ENCODE measurements around the gene CDH13. TPM values are rescaled to one million over a fixed set of nuclear protein-coding genes. Genes with fewer than 3 reads are reported as not detected.

The CDH13 gene
- total and polyA plus RNA-seq, 2 of the 8 experiments (the other 6 are each of a cell fraction or from before 2014, with no cell fraction given) = 2.3 to 2.4 TPM

GRCh38 chr16:82628088-82628423 lies 1.3 kb downstream of the CDH13 start:
- CTCF ChIA-PET (ENCODE audit: partially characterized antibody) = interaction anchor here (0.9 to 3.1 kb wide), 8 partner anchors 12 to 587 kb away, joined by 3 to 21 read pairs (median 4); no protein-coding TSS in a partner anchor
- Histone ChIP-seq H3K4me2 (ENCODE audit: insufficient read depth in 1 of 2, low read depth in 2 of 2, low read length in 2 of 2) (peak overlapping the region; percentile 83 to 97), H3K9me3 (ENCODE audit: insufficient read depth in 2 of 2, low read depth in 1 of 2, low read length in 1 of 2) (0 out of 4 replicates have a peak, but pooled peaks cover 0 to 2% of the 10 kb centered on the region in 2 experiments), H3K27ac (ENCODE audit: low read depth, low read length) (no peak overlapping the region), H3K14ac (ENCODE audit: insufficient read length) (no peak overlapping the region), H3K23ac (ENCODE audit: insufficient read length) (no peak overlapping the region), H3K9ac (replicated peaks in 1 of 4; ENCODE audit: extremely low read depth in 1 of 4, low read depth in 3 of 4, low read length in 3 of 4) (no peak overlapping the region; a peak in 1 of 7 replicates), H2AK5ac (ENCODE audit: low read depth, low read length) (no peak overlapping the region), H2BK15ac (ENCODE audit: low read length) (peak overlapping the region; percentile 23; the same call in 1 of the 2 replicates), H3K79me2 (ENCODE audit: control insufficient read depth in 1 of 2, insufficient read depth in 2 of 2, low read length in 2 of 2) (no peaks in the 10 kb centered on the region), H3K4me1 (replicated peaks in 1 of 4; ENCODE audit: control insufficient read depth in 3 of 4, insufficient read depth in 4 of 4, low read length in 3 of 4) (peaks cover 2 to 11% (median 7%) of the 10 kb centered on the region in 4 experiments), H4K5ac (ENCODE audit: insufficient read length, low read depth, low read length) (no peak overlapping the region), H2AFZ (ENCODE audit: low read length) (peak overlapping the region; percentile 58; the same call in 1 of the 2 replicates), H2BK20ac (ENCODE audit: low read length) (no peak overlapping the region; the same call in 1 of the 2 replicates), H3K27me3 (replicated peaks in 1 of 4; ENCODE audit: control insufficient read depth in 3 of 4, extremely low read depth in 1 of 4, insufficient read depth in 3 of 4, low read length in 3 of 4) (peaks cover 16 to 46% (median 40%) of the 10 kb centered on the region in 4 experiments), H3K36me3 (ENCODE audit: control insufficient read depth in 2 of 4, insufficient read depth in 4 of 4, low read length in 3 of 4) (no peaks in the 10 kb centered on the region), H3K18ac (ENCODE audit: extremely low read depth, low read length) (peak overlapping the region; percentile 73), H2BK12ac (ENCODE audit: low read depth, low read length) (0 out of 2 replicates have a peak overlapping the region, but pooled peaks have one; percentile 45), H3K56ac (replicated peaks; ENCODE audit: insufficient read length, low read depth, low read length) (no peak overlapping the region), H4K91ac (replicated peaks; ENCODE audit: insufficient read length, low read length) (peak overlapping the region; percentile 15), H2BK5ac (ENCODE audit: low read depth, low read length) (peak overlapping the region; percentile 63; the same call in 1 of the 2 replicates), H3K23me2 (ENCODE audit: low read depth, low read length) (peaks cover 11% of the 10 kb centered on the region; the same call in 1 of the 2 replicates), H3K4ac (replicated peaks; ENCODE audit: insufficient read length, low read depth, low read length) (peak overlapping the region; percentile 59), H4K8ac (ENCODE audit: extremely low read depth, insufficient read depth, low read length) (no peak overlapping the region), H2BK120ac (replicated peaks; ENCODE audit: low read depth, low read length) (no peak overlapping the region), H3K4me3 (ENCODE audit: extremely low read depth in 1 of 4, insufficient read depth in 2 of 4, low read depth in 3 of 4, low read length in 4 of 4) (peak overlapping the region; percentile 55 to 74 (median 62)), H3K79me1 (ENCODE audit: low read depth, low read length) (no peaks in the 10 kb centered on the region), H4K20me1 (replicated peaks in 1 of 2; ENCODE audit: control insufficient read depth in 1 of 2, insufficient read depth in 2 of 2, low read length in 2 of 2) (no peaks in the 10 kb centered on the region)
- FAIRE-seq (no peak), DNase-seq (ENCODE audit: low read depth in 1 of 2, low spot score in 2 of 2) (no peak)
- 26% methylated on average over 11 of the region's 13 CpGs; no CpG with 5 or more reads in 1 of the 2 experiments for WGBS, 2 experiments (ENCODE audit: extremely low coverage in 1 of 2, insufficient coverage in 1 of 2, insufficient read length in 1 of 2, insufficient replicate concordance in 2 of 2, low coverage in 1 of 2, low lambda C conversion rate in 2 of 2, missing lambda C conversion rate in 1 of 2)
- POLR2A ChIA-PET (ENCODE audit: partially characterized antibody) = interaction anchor here (1.0 kb wide), 1 partner anchor 10 kb away, joined by 3 read pairs; no protein-coding TSS in a partner anchor
- TF ChIP-seq POLR2A (IDR thresholded peaks at IDR 0.05; ENCODE audit: control extremely low read depth in 1 of 2, low read depth in 2 of 2, low read length in 2 of 2) (no peak), NANOG (IDR thresholded peaks at IDR 0.05; ENCODE audit: insufficient read depth, low read depth, low read length, poor library complexity, severe bottlenecking) (no peak)
